ENCODE results near the gene PRSS27. TPM values are rescaled to one million over a fixed set of nuclear protein-coding genes. Genes with fewer than 3 reads are reported as not detected.

Gene PRSS27
- total RNA-seq, 2 experiments from 2014 or later: 1.6 to 1.8 TPM

- Mint-ChIP-seq H3K36me3 (ENCODE audit: low read depth) (peaks cover 6% of the 10 kb centered on the region), H3K9me3 (no peaks in the 10 kb centered on the region), H3K4me3 (no peak overlapping the region), H3K27ac (no peak overlapping the region), H3K27me3 (no peaks in the 10 kb centered on the region), H3K4me1 (no peaks in the 10 kb centered on the region)
- ChIA-PET POLR2A (no interaction called here), CTCF (no interaction called here)
- no peak for DNase-seq
Observed at GRCh38 chr16:2708955-2709587, 11.0 kb downstream of the PRSS27 start.

GRCh38 chr16:2708290-2708639 is 11.8 kb downstream of the PRSS27 start:
- no peak overlapping the region for H3K4me3 Mint-ChIP-seq
- no peak overlapping the region for H3K27ac Mint-ChIP-seq
- no peak for DNase-seq
- no peaks in the 10 kb centered on the region for H3K27me3 Mint-ChIP-seq
- H3K4me1 Mint-ChIP-seq: no peaks in the 10 kb centered on the region
- ChIA-PET POLR2A (no interaction called here), CTCF (no interaction called here)
- no peaks in the 10 kb centered on the region for H3K9me3 Mint-ChIP-seq
- peaks cover 6% of the 10 kb centered on the region for H3K36me3 Mint-ChIP-seq (ENCODE audit: low read depth)

- H3K4me3 Mint-ChIP-seq: no peak overlapping the region
Observed at GRCh38 chr16:2707368-2708289, 12.4 kb downstream of the PRSS27 start.

GRCh38 chr16:2706611-2707311 is 13.3 kb downstream of the PRSS27 start:
- POLR2A ChIA-PET: no interaction called here
- Mint-ChIP-seq H3K4me1 (no peaks in the 10 kb centered on the region), H3K4me3 (no peak overlapping the region), H3K27ac (no peak overlapping the region), H3K27me3 (no peaks in the 10 kb centered on the region), H3K9me3 (no peaks in the 10 kb centered on the region), H3K36me3 (ENCODE audit: low read depth) (peaks cover 14% of the 10 kb centered on the region)
- CTCF ChIA-PET: no interaction called here
- DNase-seq: no peak

More at GRCh38 chr16:2707368-2708289, 12.4 kb downstream of the PRSS27 start:
- Mint-ChIP-seq H3K4me1 (no peaks in the 10 kb centered on the region), H3K27ac (no peak overlapping the region), H3K9me3 (no peaks in the 10 kb centered on the region), H3K36me3 (ENCODE audit: low read depth) (peaks cover 8% of the 10 kb centered on the region), H3K27me3 (no peaks in the 10 kb centered on the region)
- CTCF ChIA-PET: no interaction called here
- no peak for DNase-seq
- POLR2A ChIA-PET: no interaction called here

GRCh38 chr16:2706085-2706484 is 13.9 kb downstream of the PRSS27 start:
- Mint-ChIP-seq H3K4me3 (no peak overlapping the region), H3K27me3 (no peaks in the 10 kb centered on the region), H3K27ac (no peak overlapping the region), H3K9me3 (no peaks in the 10 kb centered on the region), H3K36me3 (ENCODE audit: low read depth) (peaks cover 14% of the 10 kb centered on the region), H3K4me1 (no peaks in the 10 kb centered on the region)
- POLR2A ChIA-PET: no interaction called here
- CTCF ChIA-PET: no interaction called here
- DNase-seq: no peak

GRCh38 chr16:2705351-2705750 is 14.7 kb downstream of the PRSS27 start:
- Mint-ChIP-seq H3K27ac (no peak overlapping the region), H3K27me3 (no peaks in the 10 kb centered on the region), H3K9me3 (no peaks in the 10 kb centered on the region), H3K4me3 (no peak overlapping the region), H3K4me1 (no peaks in the 10 kb centered on the region), H3K36me3 (ENCODE audit: low read depth) (peaks cover 17% of the 10 kb centered on the region)
- POLR2A ChIA-PET: no interaction called here
- DNase-seq: no peak
- CTCF ChIA-PET: no interaction called here

- POLR2A ChIA-PET: no interaction called here
- no peak for DNase-seq
Observed at GRCh38 chr16:2704983-2705275, 15.1 kb downstream of the PRSS27 start.

GRCh38 chr16:2704166-2704982 is 15.7 kb downstream of the PRSS27 start:
- peaks cover 19% of the 10 kb centered on the region for H3K36me3 Mint-ChIP-seq (ENCODE audit: low read depth)
- no peak for DNase-seq
- H3K9me3 Mint-ChIP-seq: no peaks in the 10 kb centered on the region

More at GRCh38 chr16:2704983-2705275, 15.1 kb downstream of the PRSS27 start:
- Mint-ChIP-seq H3K9me3 (no peaks in the 10 kb centered on the region), H3K4me1 (no peaks in the 10 kb centered on the region), H3K4me3 (no peak overlapping the region), H3K36me3 (ENCODE audit: low read depth) (peaks cover 19% of the 10 kb centered on the region), H3K27me3 (no peaks in the 10 kb centered on the region), H3K27ac (no peak overlapping the region)
- CTCF ChIA-PET: no interaction called here

GRCh38 chr16:2702871-2703745 is 16.9 kb downstream of the PRSS27 start:
- no peak for DNase-seq
- POLR2A ChIA-PET: interaction anchor here (1.2 kb wide), 1 partner anchor 9 kb away, joined by 3 read pairs; no protein-coding TSS in a partner anchor
- Mint-ChIP-seq H3K27ac (no peak overlapping the region), H3K4me3 (no peak overlapping the region), H3K36me3 (ENCODE audit: low read depth) (peaks cover 13% of the 10 kb centered on the region), H3K9me3 (no peaks in the 10 kb centered on the region), H3K4me1 (no peaks in the 10 kb centered on the region), H3K27me3 (no peaks in the 10 kb centered on the region)
- CTCF ChIA-PET: no interaction called here

More at GRCh38 chr16:2704166-2704982, 15.7 kb downstream of the PRSS27 start:
- H3K4me3 Mint-ChIP-seq: no peak overlapping the region
- CTCF ChIA-PET: no interaction called here
- POLR2A ChIA-PET: interaction anchor here (1.2 kb wide), 1 partner anchor 8 kb away, joined by 3 read pairs; no protein-coding TSS in a partner anchor
- H3K4me1 Mint-ChIP-seq: no peaks in the 10 kb centered on the region
- H3K27ac Mint-ChIP-seq: no peak overlapping the region
- H3K27me3 Mint-ChIP-seq: no peaks in the 10 kb centered on the region

- Mint-ChIP-seq H3K27ac (no peak overlapping the region), H3K4me1 (no peaks in the 10 kb centered on the region), H3K9me3 (no peaks in the 10 kb centered on the region), H3K27me3 (no peaks in the 10 kb centered on the region), H3K4me3 (no peak overlapping the region), H3K36me3 (ENCODE audit: low read depth) (peaks cover 18% of the 10 kb centered on the region)
- no peak for DNase-seq
- CTCF ChIA-PET: no interaction called here
- POLR2A ChIA-PET: no interaction called here
Observed at GRCh38 chr16:2702438-2702825, 17.6 kb downstream of the PRSS27 start.

GRCh38 chr16:2701713-2702437 is 18.1 kb downstream of the PRSS27 start:
- ChIA-PET CTCF (no interaction called here), POLR2A (no interaction called here)
- Mint-ChIP-seq H3K4me1 (no peaks in the 10 kb centered on the region), H3K4me3 (no peak overlapping the region), H3K9me3 (no peaks in the 10 kb centered on the region), H3K27me3 (no peaks in the 10 kb centered on the region), H3K27ac (no peak overlapping the region), H3K36me3 (ENCODE audit: low read depth) (peaks cover 23% of the 10 kb centered on the region)
- DNase-seq: no peak

- Mint-ChIP-seq H3K4me1 (no peaks in the 10 kb centered on the region), H3K27ac (no peak overlapping the region), H3K9me3 (no peaks in the 10 kb centered on the region), H3K36me3 (ENCODE audit: low read depth) (peaks cover 26% of the 10 kb centered on the region), H3K27me3 (no peaks in the 10 kb centered on the region), H3K4me3 (no peak overlapping the region)
- ChIA-PET POLR2A (no interaction called here), CTCF (no interaction called here)
- DNase-seq: no peak
Observed at GRCh38 chr16:2701272-2701671, 18.8 kb downstream of the PRSS27 start.
